ENCODE measurements around the gene GALNT2. TPM values are rescaled to one million over a fixed set of nuclear protein-coding genes. Genes with fewer than 3 reads are reported as not detected.
A peak's percentile ranks its signal among the peaks of the same experiment; 100 is the strongest.

GALNT2 gene
- total RNA-seq, 1 experiment from 2014 or later, result 114 TPM

DNA sequence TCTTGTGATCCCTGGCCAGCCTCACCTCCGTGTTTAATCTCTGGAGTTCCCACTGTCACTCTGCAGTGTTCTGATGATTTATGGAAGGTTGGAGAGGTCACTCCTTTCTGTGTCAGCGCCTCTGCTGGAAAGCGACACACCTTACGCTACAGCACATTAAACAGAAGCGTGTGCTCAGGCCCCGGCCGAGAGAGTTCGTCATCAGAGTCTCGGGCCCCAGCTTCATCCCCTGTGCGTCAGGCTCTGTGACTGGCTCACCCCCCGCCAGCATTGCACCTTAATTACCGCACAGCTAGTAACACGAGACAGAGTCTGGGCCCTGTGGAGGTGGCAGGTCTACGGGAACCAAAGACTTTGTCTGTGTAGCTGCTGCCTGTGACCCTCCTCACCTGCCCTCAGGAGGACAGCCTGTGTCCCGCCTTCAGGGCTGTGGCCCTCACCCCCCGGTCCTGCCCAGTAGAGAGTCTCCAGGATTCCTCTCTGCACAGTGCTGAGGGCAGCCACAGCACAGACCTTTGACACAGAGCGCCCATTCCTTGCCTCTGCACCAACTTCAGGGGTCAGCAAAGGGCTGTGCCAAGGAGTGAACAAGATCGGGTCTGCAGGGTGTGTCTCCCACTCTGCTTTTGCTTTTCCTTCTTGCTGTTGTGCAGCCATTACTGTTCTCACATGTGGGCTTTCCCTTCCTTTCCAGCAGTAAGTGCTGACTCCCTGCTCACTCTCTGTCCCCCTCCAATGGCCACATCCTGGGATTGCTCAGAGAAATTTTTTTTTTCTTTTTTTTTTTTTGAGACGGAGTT, 201.5 kb downstream of the GALNT2 start:
- Mint-ChIP-seq H3K36me3 (ENCODE audit: insufficient read depth, unreplicated experiment) (peaks cover 62% of the 10 kb centered on the region), H3K9me3 (ENCODE audit: unreplicated experiment) (no peaks in the 10 kb centered on the region), H3K27me3 (ENCODE audit: insufficient read depth, unreplicated experiment) (no peaks in the 10 kb centered on the region), H3K4me1 (ENCODE audit: insufficient read depth, unreplicated experiment) (no peaks in the 10 kb centered on the region), H3K4me3 (ENCODE audit: unreplicated experiment) (no peak overlapping the region), H3K27ac (ENCODE audit: low read depth, unreplicated experiment) (no peak overlapping the region)
- CTCF ChIA-PET, result interaction anchor here (0.6 to 2.5 kb wide), 10 partner anchors 8 to 607 kb away, joined by 3 to 12 read pairs (median 3); no protein-coding TSS in a partner anchor
- BruUV-seq (replicated peaks), result no TSS peak
- intact Hi-C loops (cut with micrococcal nuclease), result loop anchor here (1.0 to 2.0 kb wide), 4 partner anchors 164 to 607 kb away; partner anchors contain the start of gene GALNT2
- TF ChIP-seq, protein P1, sequence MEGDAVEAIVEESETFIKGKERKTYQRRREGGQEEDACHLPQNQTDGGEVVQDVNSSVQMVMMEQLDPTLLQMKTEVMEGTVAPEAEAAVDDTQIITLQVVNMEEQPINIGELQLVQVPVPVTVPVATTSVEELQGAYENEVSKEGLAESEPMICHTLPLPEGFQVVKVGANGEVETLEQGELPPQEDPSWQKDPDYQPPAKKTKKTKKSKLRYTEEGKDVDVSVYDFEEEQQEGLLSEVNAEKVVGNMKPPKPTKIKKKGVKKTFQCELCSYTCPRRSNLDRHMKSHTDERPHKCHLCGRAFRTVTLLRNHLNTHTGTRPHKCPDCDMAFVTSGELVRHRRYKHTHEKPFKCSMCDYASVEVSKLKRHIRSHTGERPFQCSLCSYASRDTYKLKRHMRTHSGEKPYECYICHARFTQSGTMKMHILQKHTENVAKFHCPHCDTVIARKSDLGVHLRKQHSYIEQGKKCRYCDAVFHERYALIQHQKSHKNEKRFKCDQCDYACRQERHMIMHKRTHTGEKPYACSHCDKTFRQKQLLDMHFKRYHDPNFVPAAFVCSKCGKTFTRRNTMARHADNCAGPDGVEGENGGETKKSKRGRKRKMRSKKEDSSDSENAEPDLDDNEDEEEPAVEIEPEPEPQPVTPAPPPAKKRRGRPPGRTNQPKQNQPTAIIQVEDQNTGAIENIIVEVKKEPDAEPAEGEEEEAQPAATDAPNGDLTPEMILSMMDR (IDR thresholded peaks at IDR 0.05; ENCODE audit: unreplicated experiment), result peak; percentile 87
- peak; percentile 81 for DNase-seq (ENCODE audit: unreplicated experiment)
- POLR2A ChIA-PET, result interaction anchor here (0.8 kb wide), 1 partner anchor 39 kb away, joined by 3 read pairs; no protein-coding TSS in a partner anchor

DNA sequence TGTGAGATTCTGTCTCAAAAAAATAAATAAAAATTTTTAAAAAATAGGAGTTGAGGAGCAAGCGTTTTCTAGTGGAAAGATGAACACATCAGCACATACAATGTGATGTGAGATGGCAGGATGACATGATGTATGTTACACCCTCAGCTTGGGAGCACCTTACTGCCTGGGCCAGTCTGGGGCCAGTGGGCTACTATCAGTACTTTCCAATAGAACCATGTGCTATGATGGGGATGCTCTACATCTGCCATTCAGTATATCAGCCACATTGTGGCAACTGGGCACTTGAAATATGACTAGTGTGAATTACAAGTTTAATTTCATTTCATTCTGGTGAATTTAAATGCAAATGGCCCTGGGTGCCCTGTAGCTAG, 203.1 kb downstream of the GALNT2 start:
- H3K36me3 Mint-ChIP-seq (ENCODE audit: insufficient read depth, unreplicated experiment), result peaks cover 46% of the 10 kb centered on the region
- DNase-seq (ENCODE audit: unreplicated experiment), result no peak
- no TSS peak for BruUV-seq (replicated peaks)
- H3K27me3 Mint-ChIP-seq (ENCODE audit: insufficient read depth, unreplicated experiment), result no peaks in the 10 kb centered on the region
- no peaks in the 10 kb centered on the region for H3K4me1 Mint-ChIP-seq (ENCODE audit: insufficient read depth, unreplicated experiment)
- no peak overlapping the region for H3K4me3 Mint-ChIP-seq (ENCODE audit: unreplicated experiment)
- ChIA-PET CTCF (interaction anchor here (0.7 to 3.6 kb wide), 11 partner anchors 12 to 977 kb away, joined by 3 to 16 read pairs (median 4); no protein-coding TSS in a partner anchor), POLR2A (interaction anchor here (0.7 kb wide), 1 partner anchor 21 kb away, joined by 3 read pairs; no protein-coding TSS in a partner anchor)
- H3K9me3 Mint-ChIP-seq (ENCODE audit: unreplicated experiment), result no peaks in the 10 kb centered on the region
- intact Hi-C loops (cut with micrococcal nuclease), result no loop called here
- TF ChIP-seq, protein P1 (IDR thresholded peaks at IDR 0.05; ENCODE audit: unreplicated experiment), result no peak
- H3K27ac Mint-ChIP-seq (ENCODE audit: low read depth, unreplicated experiment), result no peak overlapping the region

GRCh38 chr1:230270559-230271281, 203.7 kb downstream of the GALNT2 start:
- Mint-ChIP-seq H3K36me3 (ENCODE audit: insufficient read depth, unreplicated experiment) (peaks cover 41% of the 10 kb centered on the region), H3K9me3 (ENCODE audit: unreplicated experiment) (no peaks in the 10 kb centered on the region), H3K4me1 (ENCODE audit: insufficient read depth, unreplicated experiment) (no peaks in the 10 kb centered on the region), H3K4me3 (ENCODE audit: unreplicated experiment) (no peak overlapping the region), H3K27me3 (ENCODE audit: insufficient read depth, unreplicated experiment) (no peaks in the 10 kb centered on the region), H3K27ac (ENCODE audit: low read depth, unreplicated experiment) (no peak overlapping the region)
- intact Hi-C loops (cut with micrococcal nuclease), result no loop called here
- ChIA-PET POLR2A (interaction anchor here (0.7 kb wide), 1 partner anchor 22 kb away, joined by 3 read pairs; no protein-coding TSS in a partner anchor), CTCF (interaction anchor here (0.6 to 3.6 kb wide), 11 partner anchors 12 to 611 kb away, joined by 3 to 16 read pairs (median 4); no protein-coding TSS in a partner anchor)
- no TSS peak for BruUV-seq (replicated peaks)
- DNase-seq (ENCODE audit: unreplicated experiment), result no peak
- TF ChIP-seq, protein P1 (IDR thresholded peaks at IDR 0.05; ENCODE audit: unreplicated experiment), result no peak
